NCI-H345 treated with DMSO at 0.1 percent for 48 hours (cell line): ENCODE measurements around the gene PTPRK.

Source experiments
- DNase-seq: peaks from one replicate; lab custom pipeline; 2025; ENCODE audit not compliant: unreplicated experiment; lab: John Stamatoyannopoulos, UW

Gene PTPRK

DNA sequence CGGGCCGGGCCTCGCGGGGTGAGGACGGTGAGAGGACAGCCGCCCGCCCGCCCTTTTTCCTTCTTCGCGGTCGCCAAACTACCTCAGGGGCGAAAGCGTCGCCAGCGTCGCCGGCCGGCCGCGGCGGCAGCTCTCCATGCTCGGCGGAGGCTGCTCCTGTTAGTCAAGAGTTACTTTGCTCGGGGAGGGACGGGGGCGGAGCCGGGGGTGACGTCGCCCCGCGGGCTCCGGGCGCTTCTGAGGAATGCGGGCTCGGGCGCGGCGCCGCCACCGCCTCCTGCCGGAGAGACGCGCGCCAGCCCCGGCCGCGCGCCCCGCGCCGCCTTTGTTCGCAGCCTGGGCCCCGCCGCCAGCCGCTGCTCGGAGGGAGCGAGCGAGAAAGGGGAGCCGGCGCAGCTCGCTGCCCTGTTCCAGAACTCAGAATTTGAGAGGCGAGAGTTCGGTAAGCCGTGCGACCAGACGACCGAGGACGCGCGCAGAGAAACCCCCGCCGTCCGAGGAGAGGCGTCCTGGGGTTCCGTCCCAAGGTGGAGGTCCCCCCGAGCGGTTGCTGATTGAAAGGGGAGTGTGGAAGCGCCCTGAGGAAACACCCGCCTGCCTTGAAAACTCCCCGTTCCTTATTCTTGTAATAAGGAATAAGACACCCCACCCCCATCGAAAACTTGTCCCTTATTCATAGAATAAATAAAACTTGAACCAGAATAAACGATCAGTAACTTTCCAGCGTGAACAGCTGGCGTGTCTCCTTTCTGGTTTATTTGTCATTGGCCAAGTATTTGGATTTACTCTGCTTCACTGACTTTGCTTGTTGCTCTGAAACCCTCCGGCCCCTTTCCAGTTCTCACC lies at the start of gene PTPRK:
Gene PTPRK, minus strand, starts transcription at position 164 of the 846 bp plus-strand sequence. CDS start 241 bp downstream, outside the sequence.
- DNase-seq = no peak

DNA sequence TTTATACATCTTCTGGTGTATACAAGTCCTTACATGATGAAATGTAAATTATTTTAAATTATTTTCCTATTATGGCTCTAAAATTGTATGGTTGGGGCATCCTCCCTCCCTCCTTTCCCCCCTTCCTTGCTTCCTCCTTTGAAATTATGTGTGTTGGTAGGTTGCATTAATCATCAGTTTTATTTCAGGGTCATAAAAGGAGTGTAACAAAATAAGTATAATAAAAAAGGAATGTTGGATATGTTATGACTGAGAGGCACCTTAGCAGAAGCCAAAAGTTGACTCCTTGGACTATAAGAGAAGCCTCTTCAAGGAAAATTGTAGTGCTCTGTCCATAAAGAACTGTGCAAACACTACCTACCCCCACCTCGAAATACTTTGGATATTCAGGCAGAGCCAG lies 46.6 kb upstream of the PTPRK start:
- no peak for DNase-seq

DNA sequence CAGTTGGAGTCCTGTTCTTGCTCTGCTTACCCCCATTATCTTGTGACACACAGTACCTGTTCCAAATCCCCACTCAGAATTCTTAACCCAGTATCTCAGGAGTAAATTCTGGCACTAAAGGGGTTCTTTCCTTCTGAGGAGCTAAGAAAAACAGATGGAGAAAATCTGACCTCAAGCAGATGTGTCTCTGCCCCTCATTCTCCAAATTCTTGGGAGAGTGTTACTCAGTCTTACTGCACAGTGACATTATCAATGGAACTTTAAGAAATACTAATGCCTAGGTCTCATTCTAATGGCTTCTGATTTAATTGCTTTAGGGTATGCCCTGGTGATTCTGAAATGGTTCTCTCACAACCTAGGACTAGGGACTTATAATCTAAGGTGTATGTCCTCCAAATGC lies 40.6 kb upstream of the PTPRK start:
- no peak for DNase-seq

DNA sequence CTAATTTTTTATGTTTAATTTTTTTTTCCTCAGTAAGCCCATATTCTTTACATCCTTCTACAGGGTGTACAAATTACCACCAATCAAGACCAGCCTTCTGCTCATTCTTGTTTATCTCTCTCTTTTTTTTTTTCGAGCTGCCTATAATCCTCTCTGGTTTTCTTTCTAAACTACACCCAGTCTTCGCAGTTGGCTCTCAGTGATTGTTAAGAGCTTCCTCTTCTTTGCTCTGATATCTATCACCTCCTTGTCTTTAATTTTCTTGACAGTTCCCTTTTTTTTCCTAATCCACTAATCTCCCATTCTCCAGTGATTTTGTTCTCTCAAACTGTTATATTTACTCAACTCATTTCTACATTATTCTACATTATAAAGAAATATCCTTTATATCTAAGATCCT lies 38.5 kb upstream of the PTPRK start:
- no peak for DNase-seq

DNA sequence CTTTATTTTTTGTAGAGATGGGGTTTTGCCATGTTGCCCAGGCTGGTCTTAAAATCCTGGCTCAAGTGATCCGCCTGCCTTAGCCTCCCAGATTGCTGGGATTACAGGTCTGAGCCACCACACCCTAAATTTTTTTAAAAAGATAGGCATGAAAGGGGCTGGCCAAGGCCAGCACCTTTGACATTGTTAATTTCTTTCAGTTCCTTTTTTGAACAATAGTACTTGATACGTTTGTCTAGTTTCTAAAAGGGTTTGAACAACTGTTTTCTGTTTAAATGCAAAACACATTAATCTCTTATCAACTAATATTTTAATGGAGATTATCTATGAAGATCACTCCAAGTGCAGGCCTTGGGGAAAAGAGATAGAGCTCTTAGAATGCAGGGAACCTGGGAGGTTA lies 37.6 kb upstream of the PTPRK start:
- DNase-seq = no peak

DNA sequence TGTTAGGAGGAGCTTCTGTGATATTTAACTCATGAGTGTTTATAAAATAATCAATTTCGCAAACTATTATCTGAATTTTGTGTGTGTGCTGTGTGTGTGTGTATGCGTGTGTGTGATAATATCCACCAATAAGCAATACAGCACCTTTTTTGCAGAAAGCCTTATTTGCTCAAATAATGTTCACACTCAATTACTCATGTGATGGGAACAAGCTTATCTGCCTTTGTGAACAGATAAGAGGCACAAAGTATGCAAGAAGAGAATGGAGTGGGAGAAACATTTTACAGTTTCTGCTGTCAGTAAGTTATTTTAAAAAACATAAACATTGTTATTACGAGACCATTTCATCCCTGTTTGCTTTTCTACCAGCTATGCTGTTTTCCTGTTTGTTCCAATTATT lies 36.7 kb upstream of the PTPRK start:
- DNase-seq = no peak

DNA sequence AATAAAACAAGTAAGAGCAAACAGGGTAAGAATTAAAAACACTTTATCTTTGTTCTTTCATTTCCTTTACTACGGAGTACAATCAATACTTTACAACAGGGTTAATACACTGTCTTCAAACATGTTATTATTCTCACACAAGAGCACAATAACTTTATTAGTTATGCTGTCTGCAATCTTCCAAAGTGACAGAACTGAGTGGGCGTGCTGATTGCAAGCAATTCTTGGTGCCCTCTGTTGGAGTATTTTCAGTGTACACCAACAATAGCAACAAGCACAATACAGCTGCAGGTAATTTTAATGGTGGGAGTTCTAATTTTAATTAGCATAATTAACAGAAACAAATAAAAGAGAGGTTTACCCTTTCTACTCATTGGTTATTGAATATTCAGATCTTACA lies 33.9 kb upstream of the PTPRK start:
- no peak for DNase-seq

DNA sequence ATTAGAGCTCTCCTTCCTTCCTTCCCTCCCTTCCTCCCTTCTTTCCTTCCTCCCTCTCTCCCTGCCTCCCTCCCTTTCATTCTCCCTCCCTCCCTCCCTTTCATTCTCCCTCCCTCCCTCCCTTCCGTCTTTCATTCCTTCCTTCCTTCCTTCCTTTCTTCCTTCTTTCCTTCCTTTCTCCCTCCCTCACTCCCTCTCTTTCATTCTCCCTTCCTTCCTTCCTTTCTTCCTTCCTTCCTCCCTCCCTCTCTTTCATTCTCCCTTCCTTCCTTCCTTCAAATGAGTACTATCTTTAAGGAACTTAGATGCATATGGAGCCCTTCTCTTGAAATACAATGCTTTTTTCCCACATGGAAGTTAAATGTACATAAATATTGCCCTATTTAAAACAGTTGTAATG lies 20.9 kb upstream of the PTPRK start:
- no peak for DNase-seq

DNA sequence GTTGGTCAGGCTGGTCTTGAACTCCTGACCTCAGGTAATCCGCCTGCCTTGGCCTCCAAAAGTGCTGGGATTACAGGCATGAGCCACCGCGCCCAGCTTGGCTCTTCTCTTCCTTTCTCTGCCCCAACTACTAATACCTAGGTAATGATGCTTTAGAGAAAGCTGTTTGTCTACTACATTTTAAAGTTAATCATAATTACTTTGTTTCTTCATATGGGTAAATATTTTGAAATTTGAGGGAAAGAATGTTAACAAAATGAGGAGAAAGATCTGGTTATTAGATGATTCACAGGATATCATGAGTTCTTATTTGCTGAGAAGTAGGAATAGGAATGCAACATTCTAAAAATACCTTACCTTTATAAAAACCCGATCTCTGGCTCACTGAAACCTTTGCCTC lies 18.4 kb upstream of the PTPRK start:
- no peak for DNase-seq

DNA sequence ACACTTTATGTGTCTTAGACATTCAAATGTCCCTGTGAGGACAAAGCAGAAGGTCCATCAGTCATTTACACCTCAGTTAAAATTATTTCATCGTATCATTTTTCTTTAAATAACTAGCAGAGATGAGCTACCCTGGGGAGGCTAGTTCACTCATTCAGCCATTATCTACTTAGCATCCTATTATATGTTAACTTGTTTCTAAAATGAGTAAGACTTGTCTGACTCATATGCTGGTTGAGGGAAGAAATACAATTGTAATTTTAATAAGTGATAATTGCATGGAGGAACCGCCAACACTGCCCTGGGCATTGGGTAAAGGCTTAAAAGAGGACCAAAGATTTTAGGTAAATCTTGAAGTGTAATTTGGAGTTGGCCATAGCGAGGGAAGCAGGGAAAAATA lies 12.4 kb upstream of the PTPRK start:
- no peak for DNase-seq

DNA sequence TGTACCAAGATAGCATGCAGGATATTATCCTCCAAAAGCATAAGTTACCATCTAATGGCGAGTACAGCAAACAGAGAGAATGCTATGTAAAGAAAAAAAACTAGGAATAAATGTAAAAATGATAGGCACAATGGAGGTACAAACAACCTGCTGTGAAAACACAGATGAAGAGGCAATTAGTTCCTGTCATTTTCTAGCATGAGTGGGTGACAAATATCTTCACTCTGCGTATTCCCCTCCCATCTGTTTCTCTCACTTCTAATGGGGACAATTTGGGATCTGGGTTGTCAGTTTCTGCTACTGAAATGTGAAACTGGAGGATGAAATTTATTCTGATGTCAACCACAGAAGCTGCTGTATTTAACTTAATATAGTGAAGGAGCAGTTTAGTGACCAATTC lies 11.7 kb upstream of the PTPRK start:
- DNase-seq = no peak

DNA sequence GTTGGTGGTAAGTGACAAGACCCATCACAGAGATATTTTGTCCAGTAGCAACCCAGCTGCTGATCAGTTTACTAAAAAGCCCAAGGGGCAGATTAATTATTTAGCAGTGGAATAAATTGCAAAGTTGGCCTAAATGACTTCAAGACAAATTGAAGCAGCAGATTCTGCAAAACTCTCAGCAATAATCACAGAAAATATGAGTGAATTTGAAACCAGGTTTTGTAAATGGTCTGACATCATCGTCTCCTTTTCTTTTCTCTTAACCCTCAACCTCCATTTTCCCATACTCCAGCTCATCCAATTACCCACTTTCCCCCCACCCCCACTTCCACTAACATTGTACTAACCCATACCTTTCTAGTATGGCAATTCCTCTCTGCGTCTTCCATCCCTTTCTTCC lies 11.3 kb upstream of the PTPRK start:
- DNase-seq = no peak

DNA sequence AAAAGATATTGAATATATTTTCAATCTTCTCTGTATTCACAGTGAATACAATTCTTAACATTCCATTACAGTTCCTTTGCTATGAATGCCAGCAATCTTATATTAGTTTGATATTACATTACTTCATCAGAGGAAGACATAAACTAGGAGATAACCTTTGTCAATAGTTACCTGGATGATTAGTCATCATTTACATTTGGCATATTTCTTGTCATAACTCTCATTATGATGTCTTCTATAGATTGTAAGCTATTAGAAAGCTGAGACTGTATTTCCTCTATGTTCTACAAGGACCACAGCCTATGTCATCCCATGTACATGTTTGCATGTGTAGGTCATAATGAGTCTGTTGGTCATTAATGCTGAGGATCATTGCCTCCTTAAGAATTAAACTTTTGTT lies 7.8 kb upstream of the PTPRK start:
- DNase-seq = no peak

DNA sequence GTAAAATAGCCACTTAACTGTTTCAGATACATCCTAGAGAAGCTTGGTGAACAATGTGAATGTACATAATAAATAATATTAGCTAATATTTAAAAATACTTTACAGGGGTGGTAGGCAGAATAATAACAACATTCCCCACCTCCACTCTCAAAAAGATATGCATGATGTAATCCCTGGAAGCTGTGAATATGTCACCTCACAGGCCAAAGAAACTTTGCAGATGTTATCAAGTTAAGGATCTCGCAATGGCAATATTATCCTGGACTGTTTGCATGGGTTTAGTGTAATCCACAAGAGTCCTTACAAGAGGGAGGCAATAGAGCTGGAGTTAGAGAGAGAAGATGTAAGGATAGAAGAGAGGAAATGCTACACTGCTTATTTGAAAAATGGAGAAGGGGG lies 7.0 kb upstream of the PTPRK start:
- no peak for DNase-seq

DNA sequence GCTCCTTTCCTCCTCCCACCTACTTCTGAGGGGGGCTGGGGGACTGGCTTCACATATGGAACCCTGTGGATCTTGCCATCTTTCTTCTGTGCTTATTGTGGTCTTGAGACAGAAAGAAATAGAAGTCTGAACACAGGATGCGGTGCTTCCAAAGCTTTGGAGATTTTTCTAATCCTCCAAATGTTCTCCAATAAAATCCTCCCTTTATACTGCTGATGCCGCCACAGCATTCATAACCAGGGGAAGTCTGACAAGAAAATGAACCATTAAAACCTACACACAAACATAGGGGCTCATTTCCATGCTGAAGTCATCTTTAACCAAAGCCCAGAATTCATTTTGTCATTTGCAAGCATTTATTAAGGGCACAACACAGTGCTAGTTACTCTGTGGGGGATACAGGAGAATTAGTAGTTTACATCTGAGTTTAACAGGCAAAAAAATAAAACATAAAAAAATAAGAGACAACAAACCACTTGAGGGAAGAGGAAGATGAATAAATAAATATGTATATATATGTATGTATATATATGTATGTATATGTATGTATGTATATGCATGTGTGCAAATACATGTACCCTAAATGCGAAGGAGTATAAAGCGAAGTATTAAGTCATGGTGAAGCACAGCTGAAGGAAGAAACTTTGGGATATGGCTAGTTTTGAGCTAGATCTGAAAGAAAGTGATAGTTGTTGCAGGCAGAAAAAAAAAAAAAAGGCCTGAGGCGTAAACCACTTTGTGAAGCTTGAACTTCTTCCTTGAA lies 5.9 kb upstream of the PTPRK start:
- no peak for DNase-seq

DNA sequence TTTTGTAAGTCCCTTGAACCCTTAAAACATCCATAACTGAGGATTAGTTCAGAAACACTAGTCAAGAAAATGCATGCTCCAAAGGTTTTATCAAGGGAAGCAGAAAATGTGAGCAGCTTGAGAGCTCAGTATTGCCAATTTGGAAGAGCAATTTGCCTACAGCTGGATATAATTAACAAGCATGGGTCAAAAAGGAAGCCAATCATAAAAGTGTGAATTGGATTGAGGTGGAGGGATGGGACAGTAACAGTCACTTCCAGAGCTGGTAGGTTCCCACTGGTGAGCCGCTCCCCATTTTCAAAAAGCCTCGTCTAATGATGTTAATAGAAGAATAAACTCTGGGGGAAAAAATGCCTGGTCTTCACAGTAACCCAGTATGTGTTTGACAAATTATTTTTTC lies 5.0 kb upstream of the PTPRK start:
- DNase-seq = no peak

DNA sequence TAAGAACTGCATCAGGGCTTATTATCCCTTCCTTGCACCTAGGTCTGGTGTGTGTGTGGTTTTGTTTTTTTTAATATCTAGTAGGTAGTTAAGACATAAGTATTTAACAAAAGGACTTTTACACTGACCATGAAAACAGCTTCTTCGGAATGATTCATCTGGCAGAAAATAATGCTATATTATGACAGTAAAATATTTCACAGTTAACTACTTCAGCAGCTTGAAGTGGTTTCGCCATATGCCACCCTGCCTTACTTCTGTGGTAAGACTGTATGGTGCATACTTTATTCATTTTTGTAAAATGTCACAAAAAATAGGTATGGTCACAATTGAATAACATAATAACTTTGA lies 858 bp upstream of the PTPRK start:
- DNase-seq = no peak

DNA sequence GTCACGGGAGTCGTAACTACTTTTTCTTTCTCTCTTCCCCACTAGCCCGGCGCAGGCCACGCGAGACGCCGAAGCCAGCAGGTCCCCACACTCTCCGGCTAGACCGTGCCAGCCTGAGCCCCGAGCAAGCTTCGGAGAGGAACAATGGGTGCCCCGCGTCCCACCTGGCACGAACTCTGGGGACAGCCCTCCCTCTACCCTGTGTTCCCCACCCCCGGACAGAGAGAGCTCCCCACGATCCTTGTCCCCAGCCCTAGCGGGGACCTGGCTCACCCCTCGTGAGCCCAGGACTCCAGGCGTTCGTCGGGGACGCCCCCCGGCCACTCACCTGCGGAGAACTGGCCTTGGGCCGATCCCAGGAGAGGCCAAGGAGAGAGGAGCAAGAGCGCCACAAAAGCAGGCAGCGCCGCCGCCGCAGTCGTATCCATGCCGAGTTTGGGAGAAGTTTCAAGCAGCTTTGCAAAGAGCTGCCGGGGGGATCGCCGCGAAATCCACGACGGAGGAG lies 416 bp downstream of the PTPRK start:
- DNase-seq = no peak

DNA sequence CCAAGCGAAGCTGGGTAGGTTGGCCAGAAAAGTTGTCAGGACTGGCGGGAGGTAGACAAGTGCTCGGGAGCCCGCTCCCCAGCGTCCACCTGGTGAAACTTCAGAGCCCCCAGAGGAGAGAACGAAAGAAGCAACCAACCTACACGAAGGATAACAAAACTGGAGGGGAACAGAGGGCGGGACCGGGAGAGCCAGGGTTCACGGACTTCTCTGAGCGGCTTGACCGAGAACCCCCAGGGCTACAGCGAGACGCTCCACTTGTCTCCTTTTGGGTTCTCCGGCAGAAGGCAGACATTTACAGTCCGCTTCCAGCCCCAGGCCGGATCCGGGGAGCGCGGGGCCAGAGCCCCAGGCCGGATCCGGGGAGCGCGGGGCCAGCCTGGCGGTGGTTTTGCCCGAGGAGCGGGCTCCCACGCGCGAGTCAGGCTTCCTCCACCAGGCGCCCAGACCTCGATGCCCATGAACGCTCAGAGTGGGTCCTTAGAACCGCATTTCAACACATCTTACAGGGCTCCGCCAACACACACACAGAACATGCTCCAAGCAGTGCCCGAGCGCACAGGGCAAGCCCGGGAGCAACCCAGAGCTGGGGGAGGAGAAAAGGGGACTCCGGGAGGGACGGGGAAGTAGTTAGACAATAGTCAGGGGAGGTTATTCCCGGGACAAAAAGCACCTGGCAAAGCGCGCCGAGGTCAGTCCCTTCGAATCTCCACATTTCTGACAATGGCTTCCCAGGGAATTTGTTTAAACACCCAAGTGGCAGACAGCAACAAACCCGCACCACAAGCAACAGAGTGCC lies 1.1 kb downstream of the PTPRK start:
- DNase-seq = no peak

DNA sequence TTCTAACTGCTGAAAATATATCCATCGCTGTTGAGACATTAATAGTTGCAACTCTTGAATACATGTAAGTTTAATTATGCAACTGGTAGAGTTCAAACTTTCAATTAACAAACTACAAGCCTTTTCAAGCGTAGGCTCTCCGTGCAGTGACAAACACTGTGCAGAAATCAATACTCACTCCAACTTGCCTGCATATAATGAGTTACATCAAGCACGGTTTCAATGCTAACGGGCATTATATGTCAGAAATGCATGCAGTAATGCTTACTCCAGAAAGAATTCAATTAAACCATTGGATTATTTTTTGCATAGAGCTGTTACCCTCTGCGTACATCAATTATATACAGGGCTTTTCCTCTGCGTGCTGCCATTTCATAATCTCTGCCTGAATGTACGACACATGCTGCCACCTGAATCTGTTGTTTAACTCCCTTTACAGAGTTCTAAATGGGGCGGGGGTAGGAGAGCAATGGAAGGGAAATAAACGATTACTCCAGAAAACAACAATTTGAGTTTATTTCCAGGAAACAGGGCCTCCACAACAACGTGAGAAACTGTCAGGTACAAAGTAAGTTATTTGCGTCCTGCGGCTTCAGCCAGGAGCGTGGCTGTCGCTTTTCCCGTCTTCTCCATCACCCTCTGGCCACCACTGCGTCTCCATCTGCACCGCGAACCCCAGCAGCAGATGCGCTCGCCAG lies 1.8 kb downstream of the PTPRK start:
- DNase-seq = no peak

DNA sequence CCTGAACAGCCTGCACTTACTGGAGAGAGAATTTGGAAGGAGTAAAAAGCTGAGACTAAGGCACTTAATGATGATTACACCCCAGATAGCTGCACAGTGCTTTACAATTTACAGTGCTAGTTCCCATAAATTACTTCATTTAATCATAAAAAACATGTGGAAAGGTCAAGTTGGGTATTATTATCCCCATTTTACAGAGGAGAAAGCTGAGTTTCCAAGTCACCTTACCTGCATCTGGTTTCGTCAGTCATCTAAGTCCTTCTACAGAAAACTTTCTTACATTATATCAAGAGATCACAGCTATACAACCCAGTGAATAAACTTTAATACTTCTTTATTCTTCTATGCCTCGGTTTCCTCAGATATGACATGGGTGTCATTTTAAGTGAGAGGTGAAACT lies 3.3 kb downstream of the PTPRK start:
- DNase-seq = no peak
